Measurements from ENCODE around the gene TLN1. TPM values are rescaled to one million over a fixed set of nuclear protein-coding genes. Genes with fewer than 3 reads are reported as not detected.

The TLN1 gene
- total RNA-seq, 4 donors from 2014 or later = 101 to 176 (median 155) TPM

DNA sequence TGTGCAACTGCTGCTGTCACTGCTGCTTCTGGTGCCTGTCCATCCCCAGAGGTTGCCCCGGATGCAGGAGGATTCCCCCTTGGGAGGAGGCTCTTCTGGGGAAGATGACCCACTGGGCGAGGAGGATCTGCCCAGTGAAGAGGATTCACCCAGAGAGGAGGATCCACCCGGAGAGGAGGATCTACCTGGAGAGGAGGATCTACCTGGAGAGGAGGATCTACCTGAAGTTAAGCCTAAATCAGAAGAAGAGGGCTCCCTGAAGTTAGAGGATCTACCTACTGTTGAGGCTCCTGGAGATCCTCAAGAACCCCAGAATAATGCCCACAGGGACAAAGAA, 58.0 kb downstream of the TLN1 start:
- no peak for TF ChIP-seq CTCF (IDR thresholded peaks at IDR 0.05)
- no peak for TF ChIP-seq POLR2A (IDR thresholded peaks at IDR 0.05)
- DNase-seq (ENCODE audit: low spot score in 2 of 2) = no peak
- 36 to 50% methylated on average over 3 of the region's 3 CpGs for WGBS, 2 donors
- H3K4me3 ChIP-seq (ENCODE audit: low read depth, poor library complexity, severe bottlenecking) = no peak overlapping the region
- intact Hi-C loops (cut with DNase I; ENCODE audit: low total_unique reads) = loop anchor here (10.0 kb wide), 1 partner anchor 51 kb away; no protein-coding TSS in a partner anchor

GRCh38 chr9:35673132-35674024, 58.6 kb downstream of the TLN1 start, which contains the start of gene CA9:
CA9 (plus strand) TSS chr9:35673928; CDS start chr9:35673960, 32 bp downstream.
- WGBS, 2 donors = 49 to 50% methylated on average over 10 of the region's 10 CpGs
- intact Hi-C loops (cut with DNase I; ENCODE audit: low total_unique reads) = loop anchor here (10.0 kb wide), 1 partner anchor 51 kb away; no protein-coding TSS in a partner anchor
- no peak for DNase-seq (ENCODE audit: low spot score in 2 of 2)
- TF ChIP-seq CTCF (IDR thresholded peaks at IDR 0.05) = no peak
- no peak for TF ChIP-seq POLR2A (IDR thresholded peaks at IDR 0.05)
- H3K4me3 ChIP-seq (ENCODE audit: low read depth, poor library complexity, severe bottlenecking) = no peak within 1 kb of the TSS

- intact Hi-C loops (cut with DNase I; ENCODE audit: low total_unique reads) = loop anchor here (10.0 kb wide), 1 partner anchor 55 kb away; no protein-coding TSS in a partner anchor
- WGBS, 2 donors = 72 to 73% methylated on average over 6 of the region's 6 CpGs
- TF ChIP-seq CTCF (IDR thresholded peaks at IDR 0.05) = no peak
- TF ChIP-seq POLR2A (IDR thresholded peaks at IDR 0.05) = no peak
- no peak for DNase-seq (ENCODE audit: low spot score in 2 of 2)
- no peak overlapping the region for H3K4me3 ChIP-seq (ENCODE audit: low read depth, poor library complexity, severe bottlenecking)
Observed at GRCh38 chr9:35669331-35670145, 62.5 kb downstream of the TLN1 start.

DNA sequence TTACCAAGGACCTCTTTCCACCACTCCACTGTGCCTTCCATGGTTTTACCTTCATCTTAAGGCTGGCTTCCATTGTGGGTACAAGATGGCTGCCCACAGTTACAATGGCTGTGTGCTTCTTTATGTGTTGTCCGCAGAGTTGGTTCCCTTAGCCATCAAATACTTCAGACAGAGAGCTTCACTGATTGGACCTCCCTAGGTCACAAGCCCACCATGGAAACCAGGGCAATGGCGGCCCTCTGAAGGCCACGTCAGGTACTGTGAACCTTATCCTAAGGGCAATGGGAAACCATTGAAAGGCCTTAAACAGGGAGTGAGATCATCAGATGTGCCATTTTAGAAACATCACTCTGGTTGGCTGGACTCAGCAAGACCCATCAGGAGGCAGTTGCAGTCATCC, 64.1 kb downstream of the TLN1 start:
- 93 to 95% methylated on average over 3 of the region's 3 CpGs for WGBS, 2 donors
- DNase-seq (ENCODE audit: low spot score in 2 of 2) = no peak
- no peak for TF ChIP-seq CTCF (IDR thresholded peaks at IDR 0.05)
- TF ChIP-seq POLR2A (IDR thresholded peaks at IDR 0.05) = no peak
- no peak overlapping the region for H3K4me3 ChIP-seq (ENCODE audit: low read depth, poor library complexity, severe bottlenecking)
- intact Hi-C loops (cut with DNase I; ENCODE audit: low total_unique reads) = no loop called here

- TF ChIP-seq CTCF (IDR thresholded peaks at IDR 0.05) (no peak), POLR2A (IDR thresholded peaks at IDR 0.05) (no peak)
- WGBS, 2 donors = 90 to 94% methylated on average over 5 of the region's 5 CpGs
- intact Hi-C loops (cut with DNase I; ENCODE audit: low total_unique reads) = no loop called here
Observed at GRCh38 chr9:35666549-35666948, 65.4 kb downstream of the TLN1 start.

More at GRCh38 chr9:35666549-35666948, 65.4 kb downstream of the TLN1 start:
- no peak overlapping the region for H3K4me3 ChIP-seq (ENCODE audit: low read depth, poor library complexity, severe bottlenecking)
- no peak for DNase-seq (ENCODE audit: low spot score in 2 of 2)
